HepG2 (cell line): ENCODE results near the gene ASXL1. TPM values are rescaled to one million over a fixed set of nuclear protein-coding genes. Genes with fewer than 3 reads are reported as not detected.
A peak's percentile ranks its signal among the peaks of the same experiment; 100 is the strongest.

Source experiments
- ARID2 ChIP-seq: sonication (generic); formaldehyde crosslinking; IDR thresholded peaks from 2 replicates; pipeline ENCODE4 v1.8.1; 2022; ENCODE audit warnings: mild to moderate bottlenecking, missing genetic modification reagents, borderline replicate concordance
- ASH2L ChIP-seq: fragments of 300-600, 200-600 bp; sonication (generic); IDR thresholded peaks from 2 replicates; pipeline ENCODE4 v1.7.0; 2017; ENCODE audit warnings: low read depth, mild to moderate bottlenecking, moderate library complexity, mixed read lengths, low read length; ENCODE audit not compliant: insufficient read length
- GFI1 ChIP-seq: sonication (generic); formaldehyde crosslinking; IDR thresholded peaks from 2 replicates; pipeline ENCODE4 v1.5.0; 2020; ENCODE audit warnings: missing genetic modification reagents, mild to moderate bottlenecking, borderline replicate concordance
- KDM5B ChIP-seq: sonication (generic); formaldehyde crosslinking; IDR thresholded peaks from 2 replicates; pipeline ENCODE4 v1.4.0; 2020; ENCODE audit warnings: missing genetic modification reagents, mild to moderate bottlenecking, borderline replicate concordance
- MAFF ChIP-seq: IDR thresholded peaks from 2 replicates; pipeline ENCODE4 v1.6.1; 2011; ENCODE audit warnings: low read depth, low read length, improper control_type of control experiment
- MATR3 ChIP-seq: sonication (generic); formaldehyde crosslinking; IDR thresholded peaks from 2 replicates; pipeline ENCODE4 v1.4.0; 2020; ENCODE audit warnings: missing genetic modification reagents
- PCBP1 ChIP-seq: fragments of 200-400 bp; formaldehyde crosslinking; IDR thresholded peaks from 2 replicates; pipeline ENCODE4 v1.6.1; 2017; ENCODE audit warnings: mild to moderate bottlenecking, low read depth, low read length, borderline replicate concordance
- SMC3 ChIP-seq: IDR thresholded peaks from 2 replicates; pipeline ENCODE4 v1.6.1; 2011; ENCODE audit warnings: low read length, improper control_type of control experiment
- SP1 ChIP-seq, 2 experiments: fragments of 450-650 bp in 1 of 2; sonication (generic) in 1 of 2; formaldehyde crosslinking in 1 of 2; IDR thresholded peaks; 2 replicates each; pipeline versions ENCODE4 v1.4.0 to v1.6.1; 2016 to 2020; ENCODE audit warnings: missing genetic modification reagents in 1 of 2
- THYN1 ChIP-seq: sonication (generic); formaldehyde crosslinking; IDR thresholded peaks from 2 replicates; pipeline ENCODE4 v1.8.1; 2023; ENCODE audit warnings: low read depth, mild to moderate bottlenecking, moderate library complexity, missing genetic modification reagents, borderline replicate concordance
- TOE1 ChIP-seq: sonication (generic); formaldehyde crosslinking; IDR thresholded peaks from 2 replicates; pipeline ENCODE4 v1.4.0; 2020; ENCODE audit warnings: mild to moderate bottlenecking, missing genetic modification reagents
- TSC22D2 ChIP-seq: sonication (generic); formaldehyde crosslinking; IDR thresholded peaks from 2 replicates; pipeline ENCODE4 v1.5.1; 2020; ENCODE audit warnings: missing genetic modification reagents, mild to moderate bottlenecking, borderline replicate concordance
- ZBTB33 ChIP-seq: sonication (generic); formaldehyde crosslinking; IDR thresholded peaks from 2 replicates; pipeline ENCODE4 v1.4.0; 2020; ENCODE audit warnings: missing genetic modification reagents
- ZC3H4 ChIP-seq: sonication (generic); formaldehyde crosslinking; IDR thresholded peaks from 2 replicates; pipeline ENCODE4 v1.4.0; 2020; ENCODE audit warnings: missing genetic modification reagents, borderline replicate concordance
- ZNF230 ChIP-seq: sonication (generic); formaldehyde crosslinking; IDR thresholded peaks from 2 replicates; pipeline ENCODE4 v1.4.0; 2020; ENCODE audit warnings: mild to moderate bottlenecking, missing genetic modification reagents
- ZNF383 ChIP-seq: sonication (generic); formaldehyde crosslinking; IDR thresholded peaks from 2 replicates; pipeline ENCODE4 v1.4.0; 2020; ENCODE audit warnings: missing genetic modification reagents, mild to moderate bottlenecking, borderline replicate concordance
- ZNF652 ChIP-seq: IDR thresholded peaks from 2 replicates; pipeline ENCODE4 v1.6.1; 2016; ENCODE audit warnings: low read depth, borderline replicate concordance
- ZNF7 ChIP-seq: IDR thresholded peaks from 2 replicates; pipeline ENCODE4 v1.6.1; 2016; ENCODE audit warnings: missing biosample characterization, missing genetic modification reagents
- ZNF781 ChIP-seq: sonication (generic); formaldehyde crosslinking; IDR thresholded peaks from 2 replicates; pipeline ENCODE4 v1.5.1; 2020; ENCODE audit warnings: borderline replicate concordance, mild to moderate bottlenecking, missing genetic modification reagents; ENCODE audit errors: not compliant biosample characterization
- polyA plus RNA-seq, 8 experiments: library from polyadenylated mRNA; depleted of rRNA in 3 of 8; stranded (reverse) in 7 of 8; unstranded in 1 of 8; fragments of >200 nt; fragmentation: Illumina TruSeq in 4 of 8; extraction: Trizol in 4 of 8; gene quantifications; 2 replicates each; pipeline versions ENCODE4 v1.2.1 to v1.2.3, GENCODE V29; 2011 to 2016; ENCODE audit warnings: low read depth in 4 of 8, missing spikeins in 1 of 8, mixed read lengths in 1 of 8; ENCODE audit not compliant: insufficient read depth in 1 of 8
- total RNA-seq, 5 experiments: library from RNA; depleted of rRNA; stranded (reverse); fragments of >200 nt; fragmentation: Illumina TruSeq; extraction: Trizol; gene quantifications; 2 replicates each; pipeline ENCODE4 v1.2.3, GENCODE V29; 2016; ENCODE audit warnings: low read depth in 1 of 5
- TF ChIP-seq, protein P1 (sequence below), 2 experiments: IDR thresholded peaks; 2 replicates each; pipeline ENCODE4 v1.6.1; 2011 to 2012; ENCODE audit warnings: low read length in 2 of 2, borderline replicate concordance in 1 of 2, low read depth in 1 of 2, mild to moderate bottlenecking in 1 of 2, moderate library complexity in 1 of 2
- TF ChIP-seq, protein P2 (sequence below): sonication (generic); formaldehyde crosslinking; IDR thresholded peaks from 2 replicates; pipeline ENCODE4 v1.4.0; 2020; ENCODE audit warnings: missing genetic modification reagents
- TF ChIP-seq, protein P3 (sequence below): sonication (generic); formaldehyde crosslinking; IDR thresholded peaks from 2 replicates; pipeline ENCODE4 v1.4.0; 2020; ENCODE audit warnings: missing genetic modification reagents

ASXL1 gene
- total and polyA plus RNA-seq, 2 of the 13 experiments (the other 11 are each of a cell fraction or from before 2014, with no cell fraction given), result 62.1 to 74.8 TPM

- TF ChIP-seq ZNF781 (no peak), TOE1 (CRISPR knock-in tag) (no peak), SMC3 (no peak), ZNF383 (CRISPR knock-in tag) (no peak), ZNF652 (no peak), ZNF7 (no peak), MATR3 (CRISPR knock-in tag) (no peak), GFI1 (CRISPR knock-in tag) (no peak), ARID2 (no peak), KDM5B (CRISPR knock-in tag) (peak; percentile 11; the same call in 1 of the 2 replicates), ZNF230 (CRISPR knock-in tag) (no peak), MAFF (no peak), ASH2L (no peak), ZBTB33 (CRISPR knock-in tag) (peak; percentile 70), ZC3H4 (CRISPR knock-in tag) (no peak), TSC22D2 (no peak), SP1 (IDR thresholded peaks at IDR 0.05) (no peak), SP1 (CRISPR knock-in tag; IDR thresholded peaks at IDR 0.05) (no peak), PCBP1 (no peak), THYN1 (no peak)
- TF ChIP-seq, protein P1, sequence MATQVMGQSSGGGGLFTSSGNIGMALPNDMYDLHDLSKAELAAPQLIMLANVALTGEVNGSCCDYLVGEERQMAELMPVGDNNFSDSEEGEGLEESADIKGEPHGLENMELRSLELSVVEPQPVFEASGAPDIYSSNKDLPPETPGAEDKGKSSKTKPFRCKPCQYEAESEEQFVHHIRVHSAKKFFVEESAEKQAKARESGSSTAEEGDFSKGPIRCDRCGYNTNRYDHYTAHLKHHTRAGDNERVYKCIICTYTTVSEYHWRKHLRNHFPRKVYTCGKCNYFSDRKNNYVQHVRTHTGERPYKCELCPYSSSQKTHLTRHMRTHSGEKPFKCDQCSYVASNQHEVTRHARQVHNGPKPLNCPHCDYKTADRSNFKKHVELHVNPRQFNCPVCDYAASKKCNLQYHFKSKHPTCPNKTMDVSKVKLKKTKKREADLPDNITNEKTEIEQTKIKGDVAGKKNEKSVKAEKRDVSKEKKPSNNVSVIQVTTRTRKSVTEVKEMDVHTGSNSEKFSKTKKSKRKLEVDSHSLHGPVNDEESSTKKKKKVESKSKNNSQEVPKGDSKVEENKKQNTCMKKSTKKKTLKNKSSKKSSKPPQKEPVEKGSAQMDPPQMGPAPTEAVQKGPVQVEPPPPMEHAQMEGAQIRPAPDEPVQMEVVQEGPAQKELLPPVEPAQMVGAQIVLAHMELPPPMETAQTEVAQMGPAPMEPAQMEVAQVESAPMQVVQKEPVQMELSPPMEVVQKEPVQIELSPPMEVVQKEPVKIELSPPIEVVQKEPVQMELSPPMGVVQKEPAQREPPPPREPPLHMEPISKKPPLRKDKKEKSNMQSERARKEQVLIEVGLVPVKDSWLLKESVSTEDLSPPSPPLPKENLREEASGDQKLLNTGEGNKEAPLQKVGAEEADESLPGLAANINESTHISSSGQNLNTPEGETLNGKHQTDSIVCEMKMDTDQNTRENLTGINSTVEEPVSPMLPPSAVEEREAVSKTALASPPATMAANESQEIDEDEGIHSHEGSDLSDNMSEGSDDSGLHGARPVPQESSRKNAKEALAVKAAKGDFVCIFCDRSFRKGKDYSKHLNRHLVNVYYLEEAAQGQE (IDR thresholded peaks at IDR 0.05; ENCODE audit: borderline replicate concordance in 1 of 2, low read depth in 1 of 2, low read length in 2 of 2), result no peak
- TF ChIP-seq, protein P2, sequence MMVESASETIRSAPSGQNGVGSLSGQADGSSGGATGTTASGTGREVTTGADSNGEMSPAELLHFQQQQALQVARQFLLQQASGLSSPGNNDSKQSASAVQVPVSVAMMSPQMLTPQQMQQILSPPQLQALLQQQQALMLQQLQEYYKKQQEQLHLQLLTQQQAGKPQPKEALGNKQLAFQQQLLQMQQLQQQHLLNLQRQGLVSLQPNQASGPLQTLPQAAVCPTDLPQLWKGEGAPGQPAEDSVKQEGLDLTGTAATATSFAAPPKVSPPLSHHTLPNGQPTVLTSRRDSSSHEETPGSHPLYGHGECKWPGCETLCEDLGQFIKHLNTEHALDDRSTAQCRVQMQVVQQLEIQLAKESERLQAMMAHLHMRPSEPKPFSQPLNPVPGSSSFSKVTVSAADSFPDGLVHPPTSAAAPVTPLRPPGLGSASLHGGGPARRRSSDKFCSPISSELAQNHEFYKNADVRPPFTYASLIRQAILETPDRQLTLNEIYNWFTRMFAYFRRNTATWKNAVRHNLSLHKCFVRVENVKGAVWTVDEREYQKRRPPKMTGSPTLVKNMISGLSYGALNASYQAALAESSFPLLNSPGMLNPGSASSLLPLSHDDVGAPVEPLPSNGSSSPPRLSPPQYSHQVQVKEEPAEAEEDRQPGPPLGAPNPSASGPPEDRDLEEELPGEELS, result no peak
- TF ChIP-seq, protein P3, sequence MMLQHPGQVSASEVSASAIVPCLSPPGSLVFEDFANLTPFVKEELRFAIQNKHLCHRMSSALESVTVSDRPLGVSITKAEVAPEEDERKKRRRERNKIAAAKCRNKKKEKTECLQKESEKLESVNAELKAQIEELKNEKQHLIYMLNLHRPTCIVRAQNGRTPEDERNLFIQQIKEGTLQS (CRISPR knock-in tag), result no peak
These were observed 93.7 kb downstream of the ASXL1 start (continued) for GRCh38 chr20:32451682-32452461.
